Measurements from ENCODE around the gene CDC14B.

Gene CDC14B

GRCh38 chr9:96486386-96487028 is 133.1 kb downstream of the CDC14B start:
- no peak overlapping the region for H3K4me3 ChIP-seq (ENCODE audit: low read depth in 1 of 2, low read length in 2 of 2)
- no peaks in the 10 kb centered on the region for H3K79me2 ChIP-seq (ENCODE audit: insufficient read depth, low read length)
- no peaks in the 10 kb centered on the region for H3K9me3 ChIP-seq (ENCODE audit: insufficient read depth, low read length, severe bottlenecking)
- H2AFZ ChIP-seq (ENCODE audit: low read depth, low read length), result no peak overlapping the region
- no peaks in the 10 kb centered on the region for H3K27me3 ChIP-seq (ENCODE audit: insufficient read depth, low read length, poor library complexity)
- H4K20me1 ChIP-seq (ENCODE audit: insufficient read depth, low read length), result no peaks in the 10 kb centered on the region
- no peak overlapping the region for H3K27ac ChIP-seq (ENCODE audit: low read length)
- no peak overlapping the region for H3K9ac ChIP-seq (ENCODE audit: low read depth, low read length)
- DNase-seq (no peak), ATAC-seq (ENCODE audit: insufficient read depth, low read depth) (no peak)
- peaks cover 3% of the 10 kb centered on the region; the same call in 1 of the 2 replicates for H3K36me3 ChIP-seq (ENCODE audit: insufficient read depth, low read length)
- H3K4me2 ChIP-seq (ENCODE audit: insufficient read depth, low read length), result no peak overlapping the region
- TF ChIP-seq CTCF (IDR thresholded peaks at IDR 0.05; ENCODE audit: borderline replicate concordance, extremely low read depth, low read length, poor library complexity, severe bottlenecking) (no peak), EZH2 (IDR thresholded peaks at IDR 0.05; ENCODE audit: borderline replicate concordance, low read depth, low read length, severe bottlenecking) (no peak)
- H3K4me1 ChIP-seq (ENCODE audit: insufficient read depth, low read length), result no peaks in the 10 kb centered on the region

GRCh38 chr9:96485280-96485679 is 134.4 kb downstream of the CDC14B start:
- peaks cover 3% of the 10 kb centered on the region; the same call in 1 of the 2 replicates for H3K36me3 ChIP-seq (ENCODE audit: insufficient read depth, low read length)
- H3K27me3 ChIP-seq (ENCODE audit: insufficient read depth, low read length, poor library complexity), result no peaks in the 10 kb centered on the region
- no peaks in the 10 kb centered on the region for H4K20me1 ChIP-seq (ENCODE audit: insufficient read depth, low read length)
- no peak overlapping the region for H3K27ac ChIP-seq (ENCODE audit: low read length)
- no peak overlapping the region for H3K9ac ChIP-seq (ENCODE audit: low read depth, low read length)
- H3K79me2 ChIP-seq (ENCODE audit: insufficient read depth, low read length), result no peaks in the 10 kb centered on the region
- DNase-seq (no peak), ATAC-seq (ENCODE audit: insufficient read depth, low read depth) (no peak)
- H3K9me3 ChIP-seq (ENCODE audit: insufficient read depth, low read length, severe bottlenecking), result no peaks in the 10 kb centered on the region
- H2AFZ ChIP-seq (ENCODE audit: low read depth, low read length), result no peak overlapping the region
- no peak overlapping the region for H3K4me2 ChIP-seq (ENCODE audit: insufficient read depth, low read length)
- H3K4me3 ChIP-seq (ENCODE audit: low read depth in 1 of 2, low read length in 2 of 2), result no peak overlapping the region
- H3K4me1 ChIP-seq (ENCODE audit: insufficient read depth, low read length), result no peaks in the 10 kb centered on the region
- TF ChIP-seq CTCF (IDR thresholded peaks at IDR 0.05; ENCODE audit: borderline replicate concordance, extremely low read depth, low read length, poor library complexity, severe bottlenecking) (no peak), EZH2 (IDR thresholded peaks at IDR 0.05; ENCODE audit: borderline replicate concordance, low read depth, low read length, severe bottlenecking) (no peak)

GRCh38 chr9:96484521-96484931 is 135.1 kb downstream of the CDC14B start:
- H3K27ac ChIP-seq (ENCODE audit: low read length), result no peak overlapping the region
- no peaks in the 10 kb centered on the region for H3K79me2 ChIP-seq (ENCODE audit: insufficient read depth, low read length)
- no peak overlapping the region for H3K4me3 ChIP-seq (ENCODE audit: low read depth in 1 of 2, low read length in 2 of 2)
- ATAC-seq (ENCODE audit: insufficient read depth, low read depth) (no peak), DNase-seq (no peak)
- H3K4me1 ChIP-seq (ENCODE audit: insufficient read depth, low read length), result no peaks in the 10 kb centered on the region
- H3K36me3 ChIP-seq (ENCODE audit: insufficient read depth, low read length), result peaks cover 3% of the 10 kb centered on the region; the same call in 1 of the 2 replicates
- no peak overlapping the region for H3K4me2 ChIP-seq (ENCODE audit: insufficient read depth, low read length)
- no peaks in the 10 kb centered on the region for H4K20me1 ChIP-seq (ENCODE audit: insufficient read depth, low read length)
- TF ChIP-seq EZH2 (IDR thresholded peaks at IDR 0.05; ENCODE audit: borderline replicate concordance, low read depth, low read length, severe bottlenecking) (no peak), CTCF (IDR thresholded peaks at IDR 0.05; ENCODE audit: borderline replicate concordance, extremely low read depth, low read length, poor library complexity, severe bottlenecking) (no peak)
- H2AFZ ChIP-seq (ENCODE audit: low read depth, low read length), result no peak overlapping the region
- no peaks in the 10 kb centered on the region for H3K27me3 ChIP-seq (ENCODE audit: insufficient read depth, low read length, poor library complexity)
- no peak overlapping the region for H3K9ac ChIP-seq (ENCODE audit: low read depth, low read length)
- H3K9me3 ChIP-seq (ENCODE audit: insufficient read depth, low read length, severe bottlenecking), result no peaks in the 10 kb centered on the region
